GM21367 (cell line): ENCODE results near the gene ADD3.
"Not testable (repeated sequence)": the region's sequence is repeated elsewhere in the genome, so short reads cannot be mapped to it uniquely, and the experiment has no call there.

Experiments used
- ATAC-seq: cut with Tn5 transposase; IDR thresholded peaks from one replicate; pipeline ENCODE4 v1.9.1; 2021; ENCODE audit not compliant: unreplicated experiment

The ADD3 gene

DNA sequence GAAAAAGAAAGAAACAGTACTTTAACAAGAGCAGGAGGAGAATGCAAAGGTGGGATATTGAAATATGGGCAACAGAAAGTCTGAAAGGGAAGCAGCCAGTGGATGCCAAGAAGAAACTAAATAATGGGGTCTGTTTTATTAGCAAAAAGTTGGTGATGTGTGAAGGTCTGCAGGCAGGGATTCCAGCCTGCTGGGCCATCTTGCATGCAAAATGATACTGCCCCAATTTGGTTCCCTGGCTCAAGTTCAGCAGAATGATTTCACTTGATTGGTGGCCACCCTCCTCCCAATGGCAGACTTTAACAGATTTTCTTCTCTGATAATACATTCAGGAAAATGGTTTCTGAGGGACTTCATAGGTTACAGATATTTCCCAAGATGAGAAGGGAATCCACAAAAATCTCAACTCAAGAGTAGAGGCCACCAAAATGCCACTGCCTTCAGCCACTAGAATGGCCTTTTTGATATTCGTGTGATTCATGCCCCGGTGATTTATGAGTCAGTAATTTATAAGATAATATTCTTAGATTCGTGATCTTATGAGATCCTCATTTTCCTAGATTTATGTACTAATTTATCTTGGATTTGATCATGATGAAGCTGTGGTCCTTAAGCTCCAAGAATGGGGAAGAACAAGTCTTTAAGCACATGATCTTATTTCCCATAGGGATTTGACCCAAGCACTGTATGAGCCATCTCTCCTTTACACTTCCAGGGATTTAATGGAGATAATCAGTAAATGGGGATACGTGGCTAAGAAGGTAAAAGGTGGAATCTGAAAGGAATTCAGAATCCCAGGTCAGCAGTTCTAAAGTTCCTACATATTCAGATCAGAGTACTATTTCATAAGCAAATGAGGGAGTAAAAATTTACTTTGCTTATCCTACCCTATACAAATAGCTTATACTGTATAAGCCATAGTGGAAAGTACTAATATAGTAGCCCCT lies 32.3 kb upstream of the ADD3 start:
- ATAC-seq = no peak

DNA sequence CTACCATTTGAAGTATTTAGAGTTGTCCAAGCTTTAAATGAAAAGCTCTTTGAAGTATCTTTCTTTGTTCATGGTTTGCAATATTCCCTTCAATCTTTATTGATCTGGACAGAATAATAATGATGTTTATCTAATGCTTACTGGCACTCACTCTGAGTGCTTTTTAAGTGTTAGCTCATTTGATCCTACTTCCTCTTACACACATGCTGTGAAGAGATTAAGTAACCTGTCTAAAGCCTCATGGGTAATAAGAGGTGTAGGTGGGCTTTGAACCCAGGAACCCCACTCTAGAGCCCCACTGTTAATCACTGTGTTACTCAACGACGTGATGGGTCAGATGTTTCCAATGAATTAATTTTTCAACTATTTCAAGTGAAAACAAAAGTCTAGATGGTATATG lies 31.1 kb upstream of the ADD3 start:
- no peak for ATAC-seq

DNA sequence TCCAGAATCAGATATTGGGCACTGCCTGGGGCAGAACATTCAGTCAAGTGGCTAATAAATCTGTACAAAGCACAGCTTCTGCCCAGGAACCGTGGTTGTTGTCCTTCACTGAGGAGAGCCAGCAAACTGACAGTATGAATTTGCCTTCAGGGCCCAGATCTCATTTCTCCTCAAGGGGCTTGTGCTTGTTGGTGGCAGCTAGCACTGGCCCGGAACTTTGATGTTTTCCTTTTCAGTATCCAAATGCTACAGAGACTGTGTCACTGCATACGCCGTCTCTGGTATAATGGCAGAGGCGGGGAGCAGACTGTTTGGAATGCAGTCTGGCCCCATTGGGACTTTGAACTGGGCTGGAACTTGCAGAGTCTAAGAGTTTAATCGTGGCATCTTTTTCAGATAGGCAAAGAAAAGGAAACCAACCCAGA lies 30.4 kb upstream of the ADD3 start:
- ATAC-seq = no peak

DNA sequence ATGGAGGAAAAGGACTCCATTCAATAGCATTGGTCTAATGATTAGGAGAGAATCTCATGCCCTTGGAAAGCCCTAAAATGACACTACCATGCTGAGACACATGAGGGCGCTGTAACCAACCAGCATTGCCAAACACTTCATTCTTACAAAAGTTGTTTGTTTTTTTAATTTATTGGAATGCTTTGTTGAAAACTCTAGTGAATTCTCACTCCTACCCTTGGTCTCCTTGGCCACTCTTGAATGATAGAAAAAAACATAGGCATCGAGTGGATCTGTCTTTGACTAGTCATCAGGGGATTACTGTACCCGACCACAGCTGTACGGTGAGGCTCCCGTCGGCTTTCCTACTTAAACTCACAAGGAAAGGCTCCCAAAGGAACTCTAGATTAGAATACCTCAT lies 29.3 kb upstream of the ADD3 start:
- no peak for ATAC-seq

DNA sequence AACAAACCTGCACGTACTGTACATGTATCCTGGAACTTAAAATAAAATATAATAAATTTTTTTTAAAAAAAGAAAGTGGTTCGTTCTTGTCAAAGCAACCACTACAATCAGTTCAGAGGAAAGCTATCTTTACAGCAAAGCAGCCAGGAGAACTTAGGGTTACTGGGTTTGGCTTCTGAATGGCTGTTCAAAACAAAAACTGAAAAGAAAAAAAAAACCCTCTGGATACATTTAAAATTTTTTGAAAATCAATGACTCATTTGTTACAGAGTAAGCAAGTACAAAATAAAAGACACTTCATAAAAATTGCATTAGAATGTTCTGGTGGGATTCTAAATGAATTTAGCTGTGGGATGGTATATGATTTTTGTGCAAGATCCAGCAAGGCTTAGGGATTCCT lies 28.6 kb upstream of the ADD3 start:
- ATAC-seq = no peak

DNA sequence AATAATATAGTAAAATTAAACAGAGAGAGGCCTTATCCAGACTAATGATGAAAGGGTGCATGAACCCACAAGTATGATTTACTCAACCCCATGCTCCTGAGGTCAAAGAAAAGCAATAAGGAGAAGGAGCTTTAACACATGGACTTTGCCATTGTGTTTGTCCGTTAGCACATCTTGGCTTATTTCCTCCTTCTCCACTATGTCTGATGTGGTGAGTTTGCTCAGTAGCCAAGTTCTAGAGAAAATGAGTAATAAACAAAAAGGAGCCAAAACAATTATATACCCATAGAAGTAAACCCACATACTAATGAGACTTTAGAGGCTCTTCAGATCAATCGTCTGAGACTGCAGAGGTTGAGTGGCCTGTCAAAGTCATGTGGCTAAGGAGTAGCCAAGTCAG lies 26.1 kb upstream of the ADD3 start:
- no peak for ATAC-seq

DNA sequence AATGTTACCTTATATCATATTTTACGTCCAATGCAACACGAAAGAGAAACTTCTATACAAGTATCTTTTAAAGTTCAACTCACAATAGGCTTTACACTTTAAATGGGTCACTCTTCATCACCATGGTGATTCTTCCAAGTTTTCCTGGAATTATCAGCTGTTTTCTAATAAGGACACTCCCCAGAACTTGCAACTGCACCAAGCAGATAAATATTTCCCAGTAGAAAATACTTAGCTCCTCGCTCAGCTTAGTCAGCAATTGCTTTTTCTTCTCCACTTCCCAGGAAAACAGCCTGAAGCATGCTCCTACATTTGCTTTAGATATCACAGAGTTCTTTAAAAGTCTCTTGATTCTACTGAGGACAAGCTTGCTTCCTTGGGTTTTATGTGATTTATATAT lies 25.7 kb upstream of the ADD3 start:
- no peak for ATAC-seq

DNA sequence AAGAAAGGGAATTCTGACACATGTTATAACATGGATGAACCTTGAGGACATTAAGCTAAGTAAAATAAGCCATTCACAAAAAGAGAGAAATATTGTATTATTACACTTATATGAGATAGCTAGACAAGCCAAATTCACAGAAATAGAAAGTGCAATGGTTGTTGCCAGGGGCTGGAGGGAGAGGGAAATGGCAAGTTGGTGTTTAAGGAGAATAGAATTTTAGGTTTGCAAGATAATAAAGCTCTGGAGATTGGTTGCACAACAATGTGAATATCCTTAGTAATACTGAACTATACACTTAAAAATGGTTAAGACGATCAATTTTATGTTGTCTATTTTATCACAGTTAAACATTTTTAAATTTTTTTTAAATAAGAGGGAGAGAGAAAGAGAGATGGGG lies 25.0 kb upstream of the ADD3 start:
- ATAC-seq = no peak

DNA sequence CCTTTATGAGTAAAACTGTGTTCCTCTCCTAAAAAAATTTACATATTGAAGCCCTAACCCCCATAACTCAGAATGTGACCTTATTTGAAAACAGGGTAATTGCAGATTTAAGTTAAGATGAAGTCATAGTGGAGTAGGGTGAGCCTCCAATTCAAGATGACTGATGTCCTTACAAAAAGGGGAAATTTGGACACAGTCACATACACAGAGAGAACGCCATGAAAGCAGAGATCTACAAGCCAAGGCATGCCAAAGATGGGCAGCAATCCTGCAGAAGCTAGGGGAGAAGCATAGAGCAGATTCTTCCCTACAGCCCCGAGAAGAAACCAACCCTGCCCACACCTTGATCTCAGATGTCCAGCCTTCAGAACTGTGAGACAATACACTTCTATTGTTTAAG lies 23.8 kb upstream of the ADD3 start:
- no peak for ATAC-seq

DNA sequence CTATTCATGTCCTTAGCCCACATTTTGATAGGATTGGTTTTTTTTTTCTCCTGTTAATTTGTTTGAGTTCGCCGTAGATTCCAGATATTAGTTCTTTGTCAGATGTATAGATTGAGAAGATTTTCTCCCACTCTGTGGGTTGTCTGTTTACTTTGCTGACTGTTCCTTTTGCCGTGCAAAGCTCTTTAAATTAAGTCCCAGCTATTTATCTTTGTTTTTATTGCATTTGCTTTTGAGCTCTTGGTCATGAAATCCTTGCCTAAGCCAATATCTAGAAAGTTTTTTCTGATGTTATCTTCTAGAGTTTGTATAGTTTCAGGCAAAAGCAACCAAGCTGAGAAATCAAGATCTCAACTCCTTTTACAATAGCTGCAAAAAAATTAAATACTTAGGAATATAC lies 22.0 kb upstream of the ADD3 start:
- not testable (repeated sequence) for ATAC-seq

DNA sequence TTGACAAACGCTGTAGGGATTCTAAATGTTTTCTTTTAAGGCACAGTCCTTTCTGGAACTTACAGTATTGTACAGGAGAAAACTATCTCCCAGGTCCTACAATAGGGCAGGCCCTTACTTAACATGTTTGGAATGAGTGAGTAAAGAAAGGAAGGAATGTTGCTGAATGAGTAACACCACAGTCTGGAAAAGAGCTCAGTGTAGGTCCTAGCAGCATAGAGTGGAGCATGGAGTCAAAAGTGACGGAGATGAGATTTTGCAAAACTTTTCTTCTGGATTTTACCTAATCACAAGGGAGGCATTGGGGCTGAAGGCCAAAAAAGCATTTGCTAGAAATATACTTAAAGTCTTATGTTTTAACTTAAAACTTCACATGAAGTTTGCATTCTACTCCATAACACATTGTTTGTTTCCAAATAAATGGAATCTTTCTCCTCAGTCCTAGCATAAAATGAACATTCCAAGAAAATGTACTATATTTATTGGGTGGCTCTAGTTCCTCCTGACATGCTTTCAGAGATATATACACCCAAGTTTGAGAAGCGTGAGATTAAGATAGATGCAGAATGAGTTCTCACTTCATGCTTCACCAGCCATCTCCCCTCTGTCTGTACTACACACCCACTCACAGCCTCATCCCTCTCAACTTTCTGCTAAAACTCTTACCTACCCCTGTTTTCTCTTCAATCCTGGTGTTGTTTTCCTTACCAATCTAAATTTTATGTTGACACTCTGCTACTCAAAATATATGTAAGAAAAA lies 20.2 kb upstream of the ADD3 start:
- no peak for ATAC-seq

DNA sequence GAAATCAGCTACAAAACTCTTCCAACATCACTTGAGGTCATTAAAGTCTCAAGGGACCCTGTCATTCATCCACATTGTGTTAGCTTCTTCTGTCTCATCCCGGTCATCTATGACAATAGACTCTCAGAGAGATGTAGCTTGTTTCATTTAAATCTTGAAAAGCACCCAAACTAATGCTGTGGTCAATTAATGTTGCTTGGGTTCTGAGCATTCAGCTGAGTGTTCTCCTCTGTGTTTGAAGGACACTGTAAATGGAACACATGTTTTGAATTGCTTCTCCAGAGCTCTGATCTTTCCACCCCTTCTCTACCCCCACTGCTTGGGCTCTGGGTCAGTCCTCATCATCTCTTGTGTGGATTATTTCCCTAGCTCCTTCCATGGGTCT lies 19.6 kb upstream of the ADD3 start:
- ATAC-seq = no peak

DNA sequence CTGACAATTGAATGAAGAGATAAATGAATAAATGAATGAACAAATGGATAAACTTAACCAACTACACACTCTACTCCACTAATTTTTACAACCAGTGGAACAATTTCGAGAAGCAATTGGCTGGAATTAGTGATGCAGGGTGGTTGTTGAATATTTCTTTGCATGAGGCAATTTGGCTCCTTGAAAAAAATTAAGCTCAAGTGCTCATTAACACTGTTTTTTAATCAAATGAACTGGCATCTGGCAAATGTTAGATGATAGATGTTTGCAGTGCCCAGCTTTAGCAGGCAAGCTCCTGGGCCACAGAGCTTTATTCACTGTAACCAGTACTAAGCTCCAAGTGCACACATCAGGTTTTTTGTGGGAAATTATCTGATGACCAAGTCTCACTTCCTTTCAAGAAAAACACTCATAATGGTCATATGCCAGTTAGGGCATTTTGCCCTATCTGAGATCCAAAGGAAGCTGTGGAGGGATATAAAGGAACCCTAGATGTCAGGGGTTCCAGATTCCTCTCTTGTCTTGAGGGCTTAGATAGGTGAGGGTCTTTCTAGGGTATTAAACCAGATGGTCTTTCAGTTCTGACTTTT lies 16.4 kb upstream of the ADD3 start:
- ATAC-seq = no peak

DNA sequence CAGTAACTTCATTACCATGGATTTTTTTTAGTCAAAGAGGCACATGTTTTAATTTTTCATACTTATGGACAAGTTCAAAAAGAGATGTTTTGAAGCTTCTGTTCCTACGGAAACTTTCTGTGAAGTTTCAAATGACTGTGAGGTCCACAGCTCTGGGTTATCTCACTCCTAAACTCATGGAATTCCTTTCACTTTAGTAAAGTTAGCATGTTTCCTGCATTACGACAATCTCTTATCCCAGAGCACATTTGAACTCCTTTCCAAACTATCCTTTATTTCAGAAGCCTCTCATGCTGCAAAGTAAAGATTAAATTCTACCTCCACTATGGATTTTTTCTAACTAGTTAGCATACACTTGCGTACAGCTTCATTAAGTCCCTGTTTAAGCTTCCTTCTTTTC lies 15.3 kb upstream of the ADD3 start:
- ATAC-seq = no peak

DNA sequence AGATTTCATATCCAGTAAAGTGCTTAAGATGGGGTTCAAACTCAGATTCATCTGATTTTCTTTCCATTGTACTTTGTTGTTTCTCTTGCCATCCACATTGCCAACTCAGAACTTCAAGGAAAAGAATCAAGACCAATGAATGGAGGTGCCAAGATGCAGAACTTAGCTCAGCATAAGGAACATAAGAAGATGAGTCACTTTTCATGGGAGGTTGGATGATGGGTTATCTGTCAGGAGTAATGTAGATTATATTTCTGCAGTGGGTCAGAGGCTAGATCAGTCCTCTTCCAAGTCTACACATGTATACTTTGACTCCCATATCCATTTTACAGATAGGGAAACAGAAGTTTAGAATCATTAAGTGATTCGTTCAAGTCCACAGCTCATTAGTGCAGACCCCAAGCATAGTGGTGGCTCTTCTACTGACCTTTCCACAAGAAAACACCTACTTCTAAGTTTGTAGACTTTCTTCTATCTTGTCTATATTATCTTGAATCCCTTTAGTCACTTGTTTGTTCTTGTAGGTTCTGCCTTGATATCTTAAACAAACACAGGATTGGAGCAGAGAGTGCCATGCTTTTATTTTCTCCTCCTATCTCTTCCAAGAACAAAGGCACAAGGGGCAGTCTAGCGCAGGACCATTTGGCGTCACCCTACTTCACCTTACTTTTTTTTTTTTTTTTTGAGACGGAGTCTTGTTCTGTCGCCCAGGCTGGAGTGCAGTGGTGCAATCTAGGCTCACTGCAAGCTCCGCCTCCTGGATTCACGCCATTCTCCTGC lies 14.0 kb upstream of the ADD3 start:
- no peak for ATAC-seq

DNA sequence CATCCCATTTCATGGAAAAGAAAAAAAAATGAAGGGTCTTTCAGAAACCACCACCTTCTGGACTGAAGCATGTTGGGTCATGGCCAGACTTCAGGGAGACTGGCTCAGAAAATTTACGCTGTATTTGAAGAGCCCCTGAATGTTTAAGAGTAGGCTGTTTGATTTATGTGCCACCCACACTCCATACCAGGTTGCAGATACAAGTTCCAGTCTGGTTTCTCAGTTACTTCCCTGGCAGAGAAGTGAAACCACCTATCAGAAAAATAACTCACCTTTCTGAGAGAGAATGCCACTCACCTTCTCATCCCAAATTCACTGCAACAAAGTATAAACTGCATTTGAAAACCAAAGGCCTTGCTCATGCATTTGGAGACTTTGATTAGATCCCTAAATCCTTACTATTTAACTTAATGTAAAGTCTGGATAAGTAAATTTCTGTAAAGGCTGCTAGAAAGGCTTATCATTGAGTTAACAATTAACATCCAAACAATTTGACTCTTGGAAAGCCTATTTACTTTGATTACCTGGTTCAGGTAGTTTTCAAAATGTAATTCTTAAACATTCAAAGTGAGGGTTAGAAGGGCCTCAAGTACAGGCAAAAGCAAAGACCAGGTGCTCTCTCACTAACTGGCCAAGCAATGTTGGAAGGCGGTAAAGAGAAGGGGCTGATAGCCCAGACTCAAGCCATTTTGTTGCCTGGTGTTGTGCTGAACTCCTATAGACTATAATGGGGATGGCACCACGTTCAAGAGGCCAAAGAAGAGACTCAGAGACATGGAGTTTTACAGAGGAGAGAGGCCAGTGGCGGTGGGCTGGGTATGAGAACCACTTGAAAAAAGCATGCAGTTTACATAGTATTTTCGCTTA lies 12.8 kb upstream of the ADD3 start:
- ATAC-seq = no peak

DNA sequence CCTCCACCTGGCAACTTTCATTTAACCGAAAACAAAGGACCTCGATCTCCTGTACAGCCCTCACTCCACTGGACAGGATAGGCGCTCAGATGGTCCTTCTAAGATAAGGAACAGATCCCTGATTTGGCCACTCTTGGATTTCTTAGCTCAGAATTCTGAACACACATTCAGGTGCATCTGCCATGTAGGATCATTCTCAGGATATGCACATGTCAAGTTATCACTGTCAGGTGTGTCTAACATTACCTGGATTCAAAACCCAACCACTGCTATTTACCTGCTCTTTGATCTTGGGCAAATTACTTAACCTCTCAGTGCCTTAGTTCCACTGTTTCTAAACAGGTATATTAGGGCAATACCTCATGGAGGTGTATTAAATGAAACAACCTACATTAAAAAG lies 12.2 kb upstream of the ADD3 start:
- no peak for ATAC-seq

DNA sequence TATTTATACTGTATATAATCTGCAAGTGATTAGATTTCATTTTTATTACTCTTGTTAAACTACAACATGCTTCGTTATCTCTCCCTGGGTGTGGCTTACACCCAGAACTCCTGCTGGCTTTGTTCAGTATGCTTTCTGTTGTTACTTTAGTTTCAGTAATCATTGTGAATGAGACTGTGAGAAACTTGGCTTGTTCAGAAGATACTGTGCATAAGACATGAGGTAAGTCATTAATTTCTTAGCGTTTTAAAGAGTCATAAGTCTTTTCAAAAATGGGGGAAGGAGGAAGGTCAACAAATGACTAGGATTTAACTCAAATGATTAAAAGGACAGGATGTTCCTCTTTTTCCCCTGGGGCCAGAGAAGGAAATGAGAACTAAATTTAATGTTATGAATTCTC lies 11.6 kb upstream of the ADD3 start:
- no peak for ATAC-seq

DNA sequence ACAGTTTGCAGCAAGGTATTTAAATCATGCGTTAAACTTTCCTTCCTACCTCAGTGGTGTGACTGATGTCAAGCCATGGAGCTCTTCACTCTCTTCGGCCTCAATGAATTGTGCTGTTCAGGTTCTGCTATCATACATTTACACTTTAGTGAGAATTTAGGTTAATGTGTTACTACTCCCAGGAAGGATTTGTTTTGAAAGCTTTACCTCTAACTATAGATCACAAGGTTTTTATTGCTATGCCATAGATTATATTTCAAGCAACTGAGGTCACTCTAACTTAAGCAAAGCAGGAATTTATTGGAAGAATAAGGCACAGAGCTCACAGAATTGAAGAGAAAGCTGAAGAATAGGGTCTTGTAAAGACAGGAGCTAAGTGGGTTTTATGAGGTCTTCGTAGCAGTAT lies 11.0 kb upstream of the ADD3 start:
- ATAC-seq = no peak

DNA sequence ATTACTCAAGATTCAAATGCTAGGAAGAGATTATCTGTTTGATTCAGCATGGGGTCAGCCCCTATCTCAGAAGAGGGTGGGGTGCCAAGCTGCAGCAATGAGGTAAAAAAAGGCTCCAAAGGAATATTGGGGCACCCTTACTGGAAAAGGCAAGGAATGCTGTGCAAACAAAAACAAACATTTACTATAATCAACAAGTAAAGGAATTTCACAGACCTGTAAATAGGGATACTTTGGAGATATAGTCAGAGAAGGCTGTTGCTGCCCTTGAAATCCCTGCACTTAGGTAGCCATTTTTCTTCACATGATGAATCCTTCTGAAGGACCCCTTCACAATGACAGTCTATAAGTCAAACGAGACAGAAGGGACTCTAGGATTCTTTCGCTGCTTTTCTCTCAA lies 10.6 kb upstream of the ADD3 start:
- ATAC-seq = no peak
